ENCODE data around the gene ROBO1.

Gene ROBO1

GRCh38 chr3:79418855-79419621 is 348.8 kb downstream of the ROBO1 start:
- Mint-ChIP-seq H3K4me3 (no peak overlapping the region), H3K27me3 (ENCODE audit: low read depth) (no peaks in the 10 kb centered on the region), H3K4me1 (ENCODE audit: low read depth) (no peaks in the 10 kb centered on the region), H3K36me3 (ENCODE audit: low read depth) (no peaks in the 10 kb centered on the region), H3K9me3 (peaks cover 7% of the 10 kb centered on the region), H3K27ac (no peak overlapping the region)

GRCh38 chr3:79415356-79415755 is 352.4 kb downstream of the ROBO1 start:
- no peaks in the 10 kb centered on the region for H3K36me3 Mint-ChIP-seq (ENCODE audit: low read depth)

DNA sequence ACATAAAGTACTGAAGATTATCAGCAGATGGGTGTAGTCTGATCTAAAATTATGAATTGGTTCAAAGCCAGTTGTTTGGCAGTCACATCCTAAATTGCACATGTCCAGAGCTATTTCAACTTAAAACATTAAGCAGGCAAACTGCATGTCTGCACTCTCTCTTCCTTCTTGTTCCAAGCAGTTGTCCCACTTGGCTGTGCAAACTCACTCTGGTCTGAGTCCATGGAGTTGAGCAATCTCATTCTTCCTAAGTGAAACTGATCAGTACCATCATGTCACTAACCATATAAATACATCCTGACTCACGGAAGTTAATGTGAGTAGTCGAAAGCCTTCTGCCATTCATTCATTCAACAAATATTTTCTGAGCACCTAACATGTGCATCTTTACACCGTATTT is 353.0 kb downstream of the ROBO1 start:
- H3K4me3 Mint-ChIP-seq = no peak overlapping the region
- peaks cover 5% of the 10 kb centered on the region for H3K9me3 Mint-ChIP-seq
- no peaks in the 10 kb centered on the region for H3K36me3 Mint-ChIP-seq (ENCODE audit: low read depth)
- H3K4me1 Mint-ChIP-seq (ENCODE audit: low read depth) = no peaks in the 10 kb centered on the region
- no peak overlapping the region for H3K27ac Mint-ChIP-seq
- no peaks in the 10 kb centered on the region for H3K27me3 Mint-ChIP-seq (ENCODE audit: low read depth)

More at GRCh38 chr3:79415356-79415755, 352.4 kb downstream of the ROBO1 start:
- Mint-ChIP-seq H3K4me1 (ENCODE audit: low read depth) (no peaks in the 10 kb centered on the region), H3K9me3 (peaks cover 5% of the 10 kb centered on the region), H3K4me3 (no peak overlapping the region), H3K27ac (no peak overlapping the region), H3K27me3 (ENCODE audit: low read depth) (no peaks in the 10 kb centered on the region)

DNA sequence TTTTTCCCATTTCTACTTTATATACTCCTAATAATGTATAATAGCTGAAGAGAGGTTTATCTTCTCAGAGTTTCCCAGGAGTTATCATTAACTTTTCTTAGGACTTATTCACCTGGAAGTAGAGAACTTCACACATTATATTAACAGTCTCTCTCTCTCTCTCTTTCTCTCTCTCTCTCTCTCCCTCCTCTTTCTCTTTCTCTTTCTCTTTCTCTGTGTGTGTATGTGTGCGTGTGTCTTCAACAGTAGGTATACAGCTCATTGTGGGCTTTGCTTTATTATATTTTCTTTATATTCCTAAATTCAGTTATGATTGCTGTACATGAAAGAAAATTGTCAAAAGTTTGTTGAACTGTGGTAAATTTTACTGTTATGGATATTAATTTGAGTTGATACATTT is 353.8 kb downstream of the ROBO1 start:
- Mint-ChIP-seq H3K9me3 (peaks cover 5% of the 10 kb centered on the region), H3K4me1 (ENCODE audit: low read depth) (no peaks in the 10 kb centered on the region)

DNA sequence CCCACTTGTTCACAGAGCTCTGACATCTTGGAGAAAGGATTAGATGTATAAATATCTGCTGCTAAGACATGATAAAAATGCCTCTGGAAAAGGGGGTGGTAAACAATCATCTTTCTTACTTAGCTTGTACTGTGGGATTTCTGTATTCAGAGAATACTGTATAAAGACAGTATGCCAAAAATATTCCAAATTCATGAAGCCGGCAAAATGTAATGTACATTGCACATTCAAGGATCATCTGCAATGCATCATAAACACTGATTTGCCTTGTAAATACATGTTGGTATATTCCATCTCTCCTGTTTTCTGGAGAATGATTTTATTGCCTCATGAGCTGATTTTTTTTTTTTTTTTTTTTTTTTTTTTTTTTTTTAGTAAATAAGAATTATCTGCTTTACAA is 355.3 kb downstream of the ROBO1 start:
- Mint-ChIP-seq H3K27ac (no peak overlapping the region), H3K36me3 (ENCODE audit: low read depth) (no peaks in the 10 kb centered on the region), H3K4me1 (ENCODE audit: low read depth) (no peaks in the 10 kb centered on the region), H3K9me3 (peaks cover 5% of the 10 kb centered on the region), H3K4me3 (no peak overlapping the region), H3K27me3 (ENCODE audit: low read depth) (no peaks in the 10 kb centered on the region)

More for the DNA sequence above, 353.8 kb downstream of the ROBO1 start:
- no peak overlapping the region for H3K27ac Mint-ChIP-seq
- no peak overlapping the region for H3K4me3 Mint-ChIP-seq
- H3K27me3 Mint-ChIP-seq (ENCODE audit: low read depth) = no peaks in the 10 kb centered on the region
- H3K36me3 Mint-ChIP-seq (ENCODE audit: low read depth) = no peaks in the 10 kb centered on the region

DNA sequence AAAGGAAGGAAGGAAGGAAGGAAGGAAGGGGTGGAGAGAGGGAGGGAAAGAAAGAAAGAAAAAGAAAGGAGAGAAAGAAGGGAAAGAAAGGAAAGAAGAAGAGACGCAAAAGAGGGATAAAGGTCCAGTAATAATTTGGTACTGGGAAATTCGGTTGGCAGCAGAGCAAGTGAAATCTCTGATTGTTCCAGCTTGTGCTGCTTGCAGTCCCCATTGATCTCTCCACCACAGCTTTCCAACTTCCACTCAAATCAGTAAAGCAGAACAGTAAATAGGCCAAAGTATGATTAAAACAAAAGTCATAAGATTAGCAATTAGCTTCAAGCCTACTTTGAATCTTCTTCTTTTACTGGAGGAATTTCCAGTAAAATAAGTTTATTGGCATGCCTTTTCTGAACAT is 357.2 kb downstream of the ROBO1 start:
- Mint-ChIP-seq H3K36me3 (ENCODE audit: low read depth) (no peaks in the 10 kb centered on the region), H3K4me3 (no peak overlapping the region), H3K4me1 (ENCODE audit: low read depth) (no peaks in the 10 kb centered on the region), H3K9me3 (peaks cover 3% of the 10 kb centered on the region), H3K27me3 (ENCODE audit: low read depth) (no peaks in the 10 kb centered on the region), H3K27ac (no peak overlapping the region)

- Mint-ChIP-seq H3K36me3 (ENCODE audit: low read depth) (no peaks in the 10 kb centered on the region), H3K9me3 (no peaks in the 10 kb centered on the region), H3K27me3 (ENCODE audit: low read depth) (no peaks in the 10 kb centered on the region), H3K4me1 (ENCODE audit: low read depth) (no peaks in the 10 kb centered on the region), H3K27ac (no peak overlapping the region), H3K4me3 (no peak overlapping the region)
Measured at GRCh38 chr3:79410136-79410535, 357.7 kb downstream of the ROBO1 start.

DNA sequence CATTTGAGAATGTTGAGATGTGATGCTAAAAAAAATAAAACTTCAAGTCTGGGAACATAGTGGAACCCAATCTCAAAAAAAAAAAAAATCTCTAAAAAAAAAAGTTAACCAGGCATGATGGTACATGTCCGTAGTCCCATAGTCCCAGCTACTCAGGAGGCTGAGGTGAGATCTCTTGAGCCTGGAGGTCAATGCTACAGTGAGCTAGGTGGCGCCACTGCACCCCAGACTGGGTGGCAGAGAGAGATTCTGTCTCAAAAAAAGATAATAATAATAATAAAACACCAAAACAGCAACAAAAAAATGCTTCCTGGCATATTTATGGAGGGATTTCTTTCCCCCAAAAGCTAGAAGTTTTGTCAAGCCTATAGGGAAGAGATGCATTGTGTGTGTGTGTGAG is 361.6 kb downstream of the ROBO1 start:
- H3K27me3 Mint-ChIP-seq (ENCODE audit: low read depth) = no peaks in the 10 kb centered on the region
- H3K27ac Mint-ChIP-seq = no peak overlapping the region
- H3K9me3 Mint-ChIP-seq = no peaks in the 10 kb centered on the region
- no peak overlapping the region for H3K4me3 Mint-ChIP-seq
- no peaks in the 10 kb centered on the region for H3K36me3 Mint-ChIP-seq (ENCODE audit: low read depth)
- no peaks in the 10 kb centered on the region for H3K4me1 Mint-ChIP-seq (ENCODE audit: low read depth)

DNA sequence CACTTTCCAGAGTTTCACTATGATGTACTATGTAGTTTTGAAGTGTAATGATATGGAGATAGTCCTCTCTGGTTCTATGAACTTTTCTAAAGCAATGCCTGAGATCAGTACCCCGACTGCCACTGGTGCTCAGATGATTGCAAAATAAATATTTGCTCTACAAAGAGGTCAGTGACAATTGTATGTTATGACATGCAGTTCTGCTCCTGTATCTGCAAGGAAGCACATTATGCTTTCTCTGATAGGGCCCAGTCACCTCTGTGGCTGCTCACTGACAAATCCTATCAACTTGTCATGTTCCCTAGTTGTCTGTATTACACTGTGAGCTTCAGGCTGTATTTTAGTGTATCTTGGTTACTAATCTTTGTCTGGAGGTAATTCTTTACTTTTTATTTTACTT is 362.6 kb downstream of the ROBO1 start:
- H3K4me3 Mint-ChIP-seq = no peak overlapping the region
- H3K36me3 Mint-ChIP-seq (ENCODE audit: low read depth) = no peaks in the 10 kb centered on the region
- no peaks in the 10 kb centered on the region for H3K9me3 Mint-ChIP-seq
- no peak overlapping the region for H3K27ac Mint-ChIP-seq
- H3K4me1 Mint-ChIP-seq (ENCODE audit: low read depth) = no peaks in the 10 kb centered on the region
- no peaks in the 10 kb centered on the region for H3K27me3 Mint-ChIP-seq (ENCODE audit: low read depth)

DNA sequence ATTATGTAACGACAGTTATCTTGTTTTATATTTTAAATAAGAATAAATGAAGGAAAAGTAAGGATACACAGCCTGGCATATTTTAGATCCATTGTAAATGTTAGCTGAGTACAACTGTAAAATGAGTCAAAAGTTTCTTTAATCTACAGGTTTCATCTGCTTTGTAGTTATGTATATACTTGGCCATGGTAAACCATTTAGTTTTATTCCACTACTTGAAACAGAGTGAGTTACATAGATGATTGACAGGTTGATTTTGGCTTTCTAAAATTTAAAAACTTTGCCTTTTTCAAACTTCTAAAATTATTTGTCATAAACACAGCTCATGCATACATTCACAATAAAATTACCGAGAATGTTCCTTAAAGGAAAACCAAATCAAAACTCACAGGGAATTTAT is 371.2 kb downstream of the ROBO1 start:
- H3K9me3 Mint-ChIP-seq = peaks cover 9% of the 10 kb centered on the region
- no peak overlapping the region for H3K4me3 Mint-ChIP-seq
- no peaks in the 10 kb centered on the region for H3K27me3 Mint-ChIP-seq (ENCODE audit: low read depth)
- H3K27ac Mint-ChIP-seq = no peak overlapping the region
- no peaks in the 10 kb centered on the region for H3K36me3 Mint-ChIP-seq (ENCODE audit: low read depth)
- no peaks in the 10 kb centered on the region for H3K4me1 Mint-ChIP-seq (ENCODE audit: low read depth)

DNA sequence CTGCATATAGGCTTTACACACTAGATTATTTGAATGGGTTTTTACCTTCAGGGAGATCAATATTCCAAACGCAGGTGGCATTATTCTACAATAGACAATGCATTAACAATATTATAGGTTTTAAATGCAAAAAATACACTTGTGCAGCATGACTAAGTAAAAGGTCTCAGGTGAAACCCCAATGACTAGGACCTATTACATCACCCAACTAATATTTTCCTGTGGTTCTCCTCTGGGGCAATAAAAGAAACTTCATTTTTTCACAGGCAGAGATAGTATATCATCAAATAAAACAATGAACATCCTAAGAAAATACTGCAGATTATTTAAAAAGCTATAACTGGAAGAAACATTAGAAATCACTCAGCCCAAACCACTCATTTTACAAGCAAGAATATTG is 375.3 kb downstream of the ROBO1 start:
- H3K4me3 Mint-ChIP-seq = no peak overlapping the region
- no peaks in the 10 kb centered on the region for H3K27me3 Mint-ChIP-seq (ENCODE audit: low read depth)
- H3K4me1 Mint-ChIP-seq (ENCODE audit: low read depth) = no peaks in the 10 kb centered on the region
- no peaks in the 10 kb centered on the region for H3K36me3 Mint-ChIP-seq (ENCODE audit: low read depth)
- H3K9me3 Mint-ChIP-seq = peaks cover 9% of the 10 kb centered on the region
- no peak overlapping the region for H3K27ac Mint-ChIP-seq

GRCh38 chr3:79390352-79390751 is 377.4 kb downstream of the ROBO1 start:
- H3K27me3 Mint-ChIP-seq (ENCODE audit: low read depth) = no peaks in the 10 kb centered on the region
- no peak overlapping the region for H3K4me3 Mint-ChIP-seq
- H3K27ac Mint-ChIP-seq = no peak overlapping the region
- H3K36me3 Mint-ChIP-seq (ENCODE audit: low read depth) = no peaks in the 10 kb centered on the region
- no peaks in the 10 kb centered on the region for H3K4me1 Mint-ChIP-seq (ENCODE audit: low read depth)
- H3K9me3 Mint-ChIP-seq = peaks cover 9% of the 10 kb centered on the region

DNA sequence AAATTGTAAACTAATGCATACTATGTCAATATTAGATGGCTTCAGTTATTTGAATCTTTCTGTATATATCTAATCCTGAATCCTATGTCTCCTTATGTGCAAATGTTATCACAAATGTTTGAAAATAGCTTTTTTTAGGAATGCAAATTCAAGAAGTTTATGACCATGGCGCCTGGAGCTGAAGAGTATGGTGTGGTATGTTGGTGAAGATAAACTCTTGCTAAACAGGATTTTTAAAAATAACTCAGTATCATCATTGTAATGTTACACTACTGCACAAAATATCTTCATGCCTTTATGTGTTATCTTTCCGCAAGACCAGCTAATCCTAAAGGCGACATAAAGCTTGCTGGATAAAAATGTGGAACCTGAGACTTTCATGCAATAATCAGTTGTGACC is 382.6 kb downstream of the ROBO1 start:
- Mint-ChIP-seq H3K27ac (no peak overlapping the region), H3K4me3 (no peak overlapping the region), H3K9me3 (peaks cover 3% of the 10 kb centered on the region), H3K4me1 (ENCODE audit: low read depth) (no peaks in the 10 kb centered on the region), H3K36me3 (ENCODE audit: low read depth) (no peaks in the 10 kb centered on the region), H3K27me3 (ENCODE audit: low read depth) (no peaks in the 10 kb centered on the region)

DNA sequence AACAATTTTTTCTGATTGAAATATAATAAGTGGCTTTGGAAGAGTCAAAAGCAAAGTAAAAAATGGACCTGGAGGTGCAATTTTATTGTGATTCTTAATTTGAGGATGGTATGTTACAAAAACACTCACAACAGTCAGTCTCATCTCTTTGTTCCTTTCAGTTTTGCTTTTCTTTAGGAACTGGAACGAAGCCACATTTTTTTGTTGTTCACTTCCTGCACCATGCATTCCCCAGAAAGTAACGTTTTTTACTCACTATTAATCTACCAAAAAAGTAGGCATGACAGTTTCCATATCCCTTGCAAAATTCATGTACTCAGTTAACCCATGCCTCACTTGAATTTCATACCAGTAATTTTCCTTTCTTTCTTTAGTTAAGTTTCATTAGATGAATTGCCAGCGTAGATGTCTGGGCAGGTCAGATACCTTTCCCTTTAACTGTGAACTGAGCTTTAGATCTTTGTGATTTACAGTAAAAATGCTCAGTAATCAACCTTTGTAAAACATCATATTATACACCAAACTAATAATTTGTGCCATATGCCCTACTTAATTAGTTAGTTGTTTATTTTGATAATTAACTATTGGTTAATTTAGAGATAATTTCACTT is 384.3 kb downstream of the ROBO1 start:
- Mint-ChIP-seq H3K36me3 (ENCODE audit: low read depth) (no peaks in the 10 kb centered on the region), H3K27ac (no peak overlapping the region), H3K4me3 (no peak overlapping the region), H3K4me1 (ENCODE audit: low read depth) (no peaks in the 10 kb centered on the region), H3K27me3 (ENCODE audit: low read depth) (no peaks in the 10 kb centered on the region), H3K9me3 (peaks cover 3% of the 10 kb centered on the region)

GRCh38 chr3:79380581-79380980 is 387.2 kb downstream of the ROBO1 start:
- Mint-ChIP-seq H3K4me3 (no peak overlapping the region), H3K4me1 (ENCODE audit: low read depth) (no peaks in the 10 kb centered on the region), H3K36me3 (ENCODE audit: low read depth) (no peaks in the 10 kb centered on the region), H3K27ac (no peak overlapping the region), H3K9me3 (peaks cover 7% of the 10 kb centered on the region), H3K27me3 (ENCODE audit: low read depth) (no peaks in the 10 kb centered on the region)
